Measurements from ENCODE around the gene CABP4.

The CABP4 gene

DNA sequence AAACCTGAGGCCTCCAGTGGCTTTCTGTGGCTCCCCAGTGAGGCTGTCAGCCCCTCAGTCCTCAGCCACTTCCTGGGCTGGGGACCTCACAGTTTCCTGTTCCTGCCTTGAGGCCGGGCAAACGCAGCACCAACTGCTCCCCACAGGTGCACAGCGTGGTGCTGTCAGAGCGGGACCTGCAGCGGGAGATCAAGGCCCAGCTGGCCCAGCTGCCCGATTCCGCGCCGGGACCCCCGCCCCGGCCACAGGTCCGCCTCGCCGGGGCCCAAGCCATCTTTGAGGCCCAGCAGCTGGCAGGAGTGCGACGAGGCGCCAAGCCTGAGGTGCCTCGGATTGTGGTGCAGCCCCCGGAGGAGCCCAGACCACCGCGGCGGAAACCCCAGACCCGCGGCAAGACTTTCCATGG lies 45.9 kb upstream of the CABP4 start:
- Histone ChIP-seq H3K4me1 (ENCODE audit: insufficient read depth, low read length, severe bottlenecking) (peaks cover 80% of the 10 kb centered on the region), H3K9me3 (ENCODE audit: low read length) (no peaks in the 10 kb centered on the region), H3F3A (ENCODE audit: insufficient read depth, low read length) (no peaks in the 10 kb centered on the region), H3K27ac (ENCODE audit: low read depth, low read length, poor library complexity, severe bottlenecking) (peak overlapping the region; percentile 93), H3K9me2 (ENCODE audit: low read depth, low read length) (no peaks in the 10 kb centered on the region), H3K9ac (ENCODE audit: low read length) (peak overlapping the region; percentile 94), H3K4me3 (ENCODE audit: low read depth, low read length, poor library complexity, severe bottlenecking) (peak overlapping the region; percentile 30), H3K27me3 (ENCODE audit: insufficient read depth, low read length) (no peaks in the 10 kb centered on the region), H2AFZ (ENCODE audit: low read length) (no peak overlapping the region), H4K20me1 (ENCODE audit: insufficient read depth, low read length) (no peaks in the 10 kb centered on the region), H3K36me3 (ENCODE audit: insufficient read depth, low read length) (peaks cover 22% of the 10 kb centered on the region; the same call in 1 of the 2 replicates), H3K4me2 (ENCODE audit: low read length) (peak overlapping the region; percentile 89), H3K79me2 (ENCODE audit: insufficient read depth, low read length) (no peaks in the 10 kb centered on the region)
- TF ChIP-seq EZH2 (IDR thresholded peaks at IDR 0.05; ENCODE audit: borderline replicate concordance, low read length), result no peak
- TF ChIP-seq, protein P1, sequence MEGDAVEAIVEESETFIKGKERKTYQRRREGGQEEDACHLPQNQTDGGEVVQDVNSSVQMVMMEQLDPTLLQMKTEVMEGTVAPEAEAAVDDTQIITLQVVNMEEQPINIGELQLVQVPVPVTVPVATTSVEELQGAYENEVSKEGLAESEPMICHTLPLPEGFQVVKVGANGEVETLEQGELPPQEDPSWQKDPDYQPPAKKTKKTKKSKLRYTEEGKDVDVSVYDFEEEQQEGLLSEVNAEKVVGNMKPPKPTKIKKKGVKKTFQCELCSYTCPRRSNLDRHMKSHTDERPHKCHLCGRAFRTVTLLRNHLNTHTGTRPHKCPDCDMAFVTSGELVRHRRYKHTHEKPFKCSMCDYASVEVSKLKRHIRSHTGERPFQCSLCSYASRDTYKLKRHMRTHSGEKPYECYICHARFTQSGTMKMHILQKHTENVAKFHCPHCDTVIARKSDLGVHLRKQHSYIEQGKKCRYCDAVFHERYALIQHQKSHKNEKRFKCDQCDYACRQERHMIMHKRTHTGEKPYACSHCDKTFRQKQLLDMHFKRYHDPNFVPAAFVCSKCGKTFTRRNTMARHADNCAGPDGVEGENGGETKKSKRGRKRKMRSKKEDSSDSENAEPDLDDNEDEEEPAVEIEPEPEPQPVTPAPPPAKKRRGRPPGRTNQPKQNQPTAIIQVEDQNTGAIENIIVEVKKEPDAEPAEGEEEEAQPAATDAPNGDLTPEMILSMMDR (IDR thresholded peaks at IDR 0.05; ENCODE audit: low read length), result no peak

DNA sequence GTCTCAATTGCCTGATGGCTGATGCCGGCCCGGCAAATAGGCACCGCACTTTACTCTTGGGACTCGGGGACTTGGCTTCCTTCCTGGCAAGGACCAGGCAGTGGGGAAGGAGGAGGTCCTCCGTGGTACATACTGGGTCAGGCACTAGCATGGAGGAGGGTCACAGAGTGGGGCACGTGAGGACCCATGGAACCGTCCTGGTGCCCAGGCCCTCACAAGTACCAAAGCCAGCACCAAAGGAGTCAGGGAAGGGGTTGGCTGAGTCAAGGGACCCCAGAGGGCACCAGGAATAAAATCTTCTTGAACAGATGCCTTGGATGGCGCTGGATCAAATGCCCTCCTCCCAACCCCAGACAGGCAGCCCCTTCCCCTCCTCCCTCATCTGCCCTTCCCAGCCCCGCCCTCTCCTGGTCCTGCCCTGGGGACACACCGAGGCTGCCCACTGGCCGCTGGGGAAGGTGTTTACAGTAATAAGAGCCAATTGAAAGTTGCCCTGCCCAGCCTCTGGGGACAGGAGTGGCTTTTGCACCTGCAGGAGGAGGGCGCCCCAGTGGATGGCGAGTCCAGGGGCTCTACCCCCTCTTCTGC lies 45.3 kb upstream of the CABP4 start:
- Histone ChIP-seq H3K9me2 (ENCODE audit: low read depth, low read length) (no peaks in the 10 kb centered on the region), H2AFZ (ENCODE audit: low read length) (no peak overlapping the region), H3K4me2 (ENCODE audit: low read length) (peak overlapping the region; percentile 89), H4K20me1 (ENCODE audit: insufficient read depth, low read length) (no peaks in the 10 kb centered on the region), H3K79me2 (ENCODE audit: insufficient read depth, low read length) (no peaks in the 10 kb centered on the region), H3K4me1 (ENCODE audit: insufficient read depth, low read length, severe bottlenecking) (peaks cover 74% of the 10 kb centered on the region), H3K27me3 (ENCODE audit: insufficient read depth, low read length) (peaks cover 1% of the 10 kb centered on the region; the same call in 1 of the 2 replicates), H3F3A (ENCODE audit: insufficient read depth, low read length) (no peaks in the 10 kb centered on the region), H3K4me3 (ENCODE audit: low read depth, low read length, poor library complexity, severe bottlenecking) (peak overlapping the region; percentile 30), H3K36me3 (ENCODE audit: insufficient read depth, low read length) (peaks cover 22% of the 10 kb centered on the region; the same call in 1 of the 2 replicates), H3K9ac (ENCODE audit: low read length) (peak overlapping the region; percentile 94), H3K9me3 (ENCODE audit: low read length) (no peaks in the 10 kb centered on the region), H3K27ac (ENCODE audit: low read depth, low read length, poor library complexity, severe bottlenecking) (peak overlapping the region; percentile 93)
- TF ChIP-seq, protein P1 (IDR thresholded peaks at IDR 0.05; ENCODE audit: low read length), result no peak
- TF ChIP-seq EZH2 (IDR thresholded peaks at IDR 0.05; ENCODE audit: borderline replicate concordance, low read length), result no peak

DNA sequence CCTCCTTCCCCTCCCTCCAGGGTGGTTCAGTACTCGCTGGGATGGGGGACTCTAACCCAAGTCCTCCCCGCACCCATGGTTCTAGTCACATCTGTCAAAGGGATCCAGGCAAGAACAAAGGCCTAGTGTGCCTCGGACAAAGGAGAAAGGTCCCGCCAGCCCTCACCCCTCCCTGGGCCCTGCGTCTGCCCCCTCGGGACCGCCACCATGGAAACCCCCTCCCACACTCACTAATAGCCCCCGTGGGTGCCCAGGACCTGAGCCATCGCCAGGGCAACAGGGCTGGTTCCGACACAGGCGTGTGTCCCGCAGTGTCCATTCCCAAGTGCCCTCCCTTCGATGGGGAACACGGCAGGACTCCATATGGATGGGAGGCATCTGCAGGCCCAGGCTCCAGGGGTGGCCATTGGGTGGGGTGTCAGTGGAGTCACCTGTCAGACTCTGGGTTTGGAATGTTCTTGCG lies 44.8 kb upstream of the CABP4 start:
- Histone ChIP-seq H3K9ac (ENCODE audit: low read length) (no peak overlapping the region), H3K27me3 (ENCODE audit: insufficient read depth, low read length) (peaks cover 3% of the 10 kb centered on the region; the same call in 1 of the 2 replicates), H3K9me3 (ENCODE audit: low read length) (no peaks in the 10 kb centered on the region), H3K4me1 (ENCODE audit: insufficient read depth, low read length, severe bottlenecking) (peaks cover 74% of the 10 kb centered on the region), H3F3A (ENCODE audit: insufficient read depth, low read length) (no peaks in the 10 kb centered on the region), H2AFZ (ENCODE audit: low read length) (no peak overlapping the region), H3K79me2 (ENCODE audit: insufficient read depth, low read length) (no peaks in the 10 kb centered on the region), H3K9me2 (ENCODE audit: low read depth, low read length) (no peaks in the 10 kb centered on the region), H4K20me1 (ENCODE audit: insufficient read depth, low read length) (no peaks in the 10 kb centered on the region), H3K4me3 (ENCODE audit: low read depth, low read length, poor library complexity, severe bottlenecking) (no peak overlapping the region), H3K36me3 (ENCODE audit: insufficient read depth, low read length) (peaks cover 22% of the 10 kb centered on the region; the same call in 1 of the 2 replicates), H3K4me2 (ENCODE audit: low read length) (no peak overlapping the region; the same call in 1 of the 2 replicates), H3K27ac (ENCODE audit: low read depth, low read length, poor library complexity, severe bottlenecking) (peak overlapping the region; percentile 93)
- TF ChIP-seq, protein P1 (IDR thresholded peaks at IDR 0.05; ENCODE audit: low read length), result no peak
- TF ChIP-seq EZH2 (IDR thresholded peaks at IDR 0.05; ENCODE audit: borderline replicate concordance, low read length), result no peak
